BLaER1 treated with 17β-estradiol and CSF1 and Interleukin-3, amounts not matched to agents 10 nM and 100 nM (cell line): ENCODE measurements around the gene FEN1.
A peak's percentile ranks its signal among the peaks of the same experiment; 100 is the strongest.

ENCODE experiments used
- H3K27ac ChIP-seq, 11 experiments: shearing (Covaris generic); formaldehyde crosslinking; 2 replicates each; pipeline ENCODE4 v1.8.1; 2022
- H3K27me3 ChIP-seq, 11 experiments: shearing (Covaris generic); formaldehyde crosslinking; 2 replicates each; pipeline ENCODE4 v1.8.1; 2022
- H3K36me3 ChIP-seq, 11 experiments: shearing (Covaris generic); formaldehyde crosslinking; 2 replicates each; pipeline ENCODE4 v1.8.1; 2022
- H3K4me1 ChIP-seq, 10 experiments: shearing (Covaris generic); formaldehyde crosslinking; 2 replicates each; pipeline ENCODE4 v1.8.1; 2022
- H3K4me2 ChIP-seq, 11 experiments: shearing (Covaris generic); formaldehyde crosslinking; 2 replicates each; pipeline ENCODE4 v1.8.1; 2022
- H3K4me3 ChIP-seq, 10 experiments: shearing (Covaris generic); formaldehyde crosslinking; 2 replicates each; pipeline ENCODE4 v1.8.1; 2022
- H3K9ac ChIP-seq, 11 experiments: shearing (Covaris generic); formaldehyde crosslinking; 2 replicates each; pipeline ENCODE4 v1.8.1; 2022
- H3K9me3 ChIP-seq, 11 experiments: shearing (Covaris generic); formaldehyde crosslinking; replicated peaks in 1 of 11; 2 replicates each; pipeline ENCODE4 v1.8.1; 2022
- H4K20me1 ChIP-seq, 11 experiments: shearing (Covaris generic); formaldehyde crosslinking; 2 replicates each; pipeline ENCODE4 v1.8.1; 2022
- Cebpa-rat ChIP-seq, 11 experiments: shearing (Covaris generic); IDR thresholded peaks; 2 replicates each; pipeline ENCODE4 v1.8.1; 2022

Gene FEN1

GRCh38 chr11:61826930-61827570 is 34.3 kb downstream of the FEN1 start:
- Histone ChIP-seq H3K36me3 (peaks cover 0 to 12% (median 0%) of the 10 kb centered on the region in 11 experiments; a peak in 8 of 22 replicates), H3K9ac (peak overlapping the region; percentile 90 to 98 (median 95)), H3K4me3 (peak overlapping the region; percentile 78 to 97 (median 89)), H3K4me1 (peaks cover 42 to 47% (median 45%) of the 10 kb centered on the region in 10 experiments), H4K20me1 (peaks cover 0 to 32% (median 30%) of the 10 kb centered on the region in 11 experiments; a peak in 17 of 22 replicates), H3K27me3 (no peaks in the 10 kb centered on the region), H3K9me3 (no peaks in the 10 kb centered on the region), H3K27ac (peak overlapping the region; percentile 93 to 99 (median 96)), H3K4me2 (peak overlapping the region; percentile 91 to 100 (median 98))
- no peak for TF ChIP-seq Cebpa-rat (IDR thresholded peaks at IDR 0.05)

GRCh38 chr11:61827571-61828378 is 35.1 kb downstream of the FEN1 start, which contains the start of gene FADS2:
TSS of gene FADS2 (plus strand) at chr11:61828300. CDS start at chr11:61828391, 91 bp downstream.
- Histone ChIP-seq H3K27me3 (no peaks in the 10 kb centered on the region), H3K4me3 (peak within 1 kb of the TSS; percentile 78 to 97 (median 89)), H3K9ac (peak within 1 kb of the TSS; percentile 90 to 98 (median 95)), H3K9me3 (no peaks in the 10 kb centered on the region), H3K36me3 (peaks cover 0 to 20% (median 4%) of the 10 kb centered on the region in 11 experiments; a peak in 10 of 22 replicates), H3K4me1 (peaks cover 49 to 54% (median 52%) of the 10 kb centered on the region in 10 experiments), H4K20me1 (peaks cover 0 to 40% (median 37%) of the 10 kb centered on the region in 11 experiments; a peak in 17 of 22 replicates), H3K4me2 (peak within 1 kb of the TSS; percentile 91 to 100 (median 98)), H3K27ac (peak within 1 kb of the TSS; percentile 93 to 99 (median 96))
- no peak for TF ChIP-seq Cebpa-rat (IDR thresholded peaks at IDR 0.05)

GRCh38 chr11:61828379-61828628 is 35.6 kb downstream of the FEN1 start:
- H3K4me2 ChIP-seq: peak overlapping the region; percentile 91 to 100 (median 98)
- peak overlapping the region; percentile 70 to 99 (median 96) for H3K27ac ChIP-seq
- no peaks in the 10 kb centered on the region for H3K27me3 ChIP-seq
- peaks cover 0 to 22% (median 7%) of the 10 kb centered on the region in 11 experiments; a peak in 10 of 22 replicates for H3K36me3 ChIP-seq
- peak overlapping the region; percentile 90 to 98 (median 95) for H3K9ac ChIP-seq
- H3K4me3 ChIP-seq: peak overlapping the region; percentile 78 to 97 (median 89)
- no peaks in the 10 kb centered on the region for H3K9me3 ChIP-seq
- H4K20me1 ChIP-seq: peaks cover 0 to 44% (median 39%) of the 10 kb centered on the region in 11 experiments; a peak in 17 of 22 replicates
- TF ChIP-seq Cebpa-rat (IDR thresholded peaks at IDR 0.05): no peak
- H3K4me1 ChIP-seq: peaks cover 55 to 59% (median 57%) of the 10 kb centered on the region in 10 experiments

- Histone ChIP-seq H3K36me3 (peaks cover 0 to 27% (median 7%) of the 10 kb centered on the region in 11 experiments; a peak in 11 of 22 replicates), H3K4me1 (peaks cover 60 to 64% (median 63%) of the 10 kb centered on the region in 10 experiments), H3K9me3 (no peaks in the 10 kb centered on the region), H3K27ac (peak overlapping the region; percentile 70 to 99 (median 96)), H3K27me3 (no peaks in the 10 kb centered on the region), H3K4me3 (peak overlapping the region; percentile 78 to 97 (median 89)), H3K9ac (peak overlapping the region; percentile 90 to 98 (median 95)), H3K4me2 (peak overlapping the region; percentile 91 to 100 (median 98)), H4K20me1 (peaks cover 0 to 44% (median 39%) of the 10 kb centered on the region in 11 experiments; a peak in 17 of 22 replicates)
- no peak for TF ChIP-seq Cebpa-rat (IDR thresholded peaks at IDR 0.05)
Measured at GRCh38 chr11:61828629-61829407, 36.1 kb downstream of the FEN1 start.

GRCh38 chr11:61829806-61830205 is 37.1 kb downstream of the FEN1 start:
- Histone ChIP-seq H4K20me1 (peaks cover 0 to 44% (median 39%) of the 10 kb centered on the region in 11 experiments; a peak in 17 of 22 replicates), H3K4me1 (peaks cover 67 to 73% (median 71%) of the 10 kb centered on the region in 10 experiments), H3K27me3 (no peaks in the 10 kb centered on the region), H3K36me3 (peaks cover 0 to 31% (median 7%) of the 10 kb centered on the region in 11 experiments; a peak in 11 of 22 replicates), H3K9me3 (no peaks in the 10 kb centered on the region), H3K4me2 (peak overlapping the region; percentile 91 to 100 (median 98)), H3K27ac (peak overlapping the region in 10 of 11 experiments; percentile 93 to 99 (median 96); a peak in 21 of 22 replicates), H3K4me3 (peak overlapping the region; percentile 78 to 97 (median 89)), H3K9ac (peak overlapping the region; percentile 90 to 98 (median 95); a peak in 21 of 22 replicates)
- TF ChIP-seq Cebpa-rat (IDR thresholded peaks at IDR 0.05): no peak

GRCh38 chr11:61830237-61831105 is 37.8 kb downstream of the FEN1 start:
- Histone ChIP-seq H3K36me3 (peaks cover 0 to 31% (median 7%) of the 10 kb centered on the region in 11 experiments; a peak in 11 of 22 replicates), H3K9ac (peak overlapping the region; percentile 90 to 98 (median 95); a peak in 21 of 22 replicates), H3K4me3 (peak overlapping the region; percentile 78 to 97 (median 89)), H4K20me1 (peaks cover 0 to 44% (median 39%) of the 10 kb centered on the region in 11 experiments; a peak in 17 of 22 replicates), H3K9me3 (no peaks in the 10 kb centered on the region), H3K4me2 (peak overlapping the region; percentile 91 to 100 (median 98)), H3K4me1 (peaks cover 74 to 79% (median 77%) of the 10 kb centered on the region in 10 experiments), H3K27me3 (no peaks in the 10 kb centered on the region), H3K27ac (peak overlapping the region in 10 of 11 experiments; percentile 93 to 99 (median 96); a peak in 17 of 22 replicates)
- TF ChIP-seq Cebpa-rat (IDR thresholded peaks at IDR 0.05): no peak

- Histone ChIP-seq H3K9ac (peak overlapping the region; percentile 39 to 98 (median 95); a peak in 18 of 22 replicates), H3K36me3 (peaks cover 0 to 42% (median 13%) of the 10 kb centered on the region in 11 experiments; a peak in 19 of 22 replicates), H3K27me3 (no peaks in the 10 kb centered on the region), H4K20me1 (peaks cover 0 to 44% (median 39%) of the 10 kb centered on the region in 11 experiments; a peak in 17 of 22 replicates), H3K27ac (peak overlapping the region in 10 of 11 experiments; percentile 89 to 99 (median 96); a peak in 17 of 22 replicates), H3K4me1 (peaks cover 72 to 78% (median 75%) of the 10 kb centered on the region in 10 experiments), H3K9me3 (no peaks in the 10 kb centered on the region), H3K4me2 (peak overlapping the region; percentile 91 to 100 (median 98)), H3K4me3 (peak overlapping the region in 7 of 10 experiments; percentile 78 to 97 (median 87); a peak in 9 of 20 replicates)
- no peak for TF ChIP-seq Cebpa-rat (IDR thresholded peaks at IDR 0.05)
Measured at GRCh38 chr11:61832207-61832606, 39.5 kb downstream of the FEN1 start.
